ENCODE measurements around the gene KCNH3.

KCNH3 gene

GRCh38 chr12:49546481-49546880, 7.7 kb downstream of the KCNH3 start:
- DNase-seq = no peak

GRCh38 chr12:49547090-49547690, 8.4 kb downstream of the KCNH3 start:
- DNase-seq = no peak

GRCh38 chr12:49548481-49548821, 9.6 kb downstream of the KCNH3 start:
- DNase-seq = no peak

GRCh38 chr12:49548822-49549648, 10.2 kb downstream of the KCNH3 start:
- no peak for DNase-seq

GRCh38 chr12:49549735-49550692, 11.2 kb downstream of the KCNH3 start:
- DNase-seq = peak; percentile 79

- no peak for DNase-seq
These were observed 11.9 kb downstream of the KCNH3 start for GRCh38 chr12:49550693-49551252.

GRCh38 chr12:49552014-49552413, 13.2 kb downstream of the KCNH3 start:
- DNase-seq = no peak

GRCh38 chr12:49552425-49552824, 13.6 kb downstream of the KCNH3 start:
- no peak for DNase-seq

GRCh38 chr12:49552899-49553298, 14.1 kb downstream of the KCNH3 start:
- no peak for DNase-seq

GRCh38 chr12:49553512-49554088, 14.8 kb downstream of the KCNH3 start:
- peak; percentile 71 for DNase-seq

GRCh38 chr12:49554266-49554665, 15.4 kb downstream of the KCNH3 start:
- no peak for DNase-seq

GRCh38 chr12:49555631-49556390, 17.0 kb downstream of the KCNH3 start:
- DNase-seq = no peak

GRCh38 chr12:49556391-49557186, 17.8 kb downstream of the KCNH3 start:
- no peak for DNase-seq

GRCh38 chr12:49557187-49557916, 18.5 kb downstream of the KCNH3 start:
- DNase-seq = no peak

- no peak for DNase-seq
These were observed 19.0 kb downstream of the KCNH3 start for GRCh38 chr12:49557917-49558215.

GRCh38 chr12:49558526-49558925, 19.7 kb downstream of the KCNH3 start:
- no peak for DNase-seq

- DNase-seq = no peak
These were observed 20.3 kb downstream of the KCNH3 start for GRCh38 chr12:49559011-49559675.

- DNase-seq = no peak
These were observed 21.9 kb downstream of the KCNH3 start for GRCh38 chr12:49560695-49561094.

GRCh38 chr12:49562233-49562632, 23.4 kb downstream of the KCNH3 start:
- DNase-seq = no peak

- no peak for DNase-seq
These were observed 24.0 kb downstream of the KCNH3 start for GRCh38 chr12:49562831-49563230.

Measured in NCI-H1436 (cell line).